ENCODE results near the gene NACC2.
A peak's percentile ranks its signal among the peaks of the same experiment; 100 is the strongest.

Gene NACC2

DNA sequence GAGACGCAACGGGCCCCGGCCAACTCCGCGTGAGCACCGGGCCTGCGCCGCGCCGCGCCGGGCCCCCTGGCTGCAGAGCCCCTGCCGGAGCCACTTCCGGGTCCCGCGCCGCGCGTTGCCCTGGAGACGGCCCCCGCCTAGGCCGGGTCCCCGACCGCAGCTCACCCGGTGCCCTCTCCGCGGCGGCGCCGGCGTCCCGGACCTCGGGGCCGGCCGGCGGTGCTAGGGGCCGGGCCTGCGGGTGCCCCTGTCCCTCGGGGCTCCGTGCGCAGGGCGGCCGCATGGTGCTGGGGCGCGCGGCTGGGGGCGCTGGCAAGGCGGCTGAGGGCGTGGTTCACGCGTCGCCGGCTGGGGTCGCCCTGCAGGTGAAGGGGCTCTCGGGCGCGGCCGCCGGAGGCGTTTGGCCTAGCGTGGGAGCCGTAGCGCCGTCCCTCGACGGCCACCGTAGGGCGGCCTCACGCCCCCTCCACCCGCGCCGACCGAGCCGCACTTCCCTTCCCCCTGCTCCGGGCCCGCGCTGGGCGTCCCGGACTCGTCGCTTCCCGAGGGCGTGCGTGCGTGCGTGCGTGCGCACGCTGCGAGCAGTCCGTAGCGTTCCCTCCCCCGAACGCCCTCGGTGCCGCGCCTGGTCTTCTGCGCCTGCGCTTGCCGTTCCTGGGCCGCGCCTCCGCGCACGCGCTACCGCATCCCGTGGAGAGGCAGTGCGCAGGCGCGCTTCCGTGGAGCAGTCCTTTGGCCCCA, 23.4 kb upstream of the NACC2 start, which contains the start of gene TMEM250 (continued):
- peak; percentile 90 for TF ChIP-seq ZBTB8A (tag by site-specific recombination; IDR thresholded peaks at IDR 0.05)
- TF ChIP-seq ZNF521 (tag by site-specific recombination; IDR thresholded peaks at IDR 0.05), result no peak
- TF ChIP-seq TRIM28 (IDR thresholded peaks at IDR 0.05; ENCODE audit: borderline replicate concordance, low read length), result no peak
- TF ChIP-seq, protein P1, sequence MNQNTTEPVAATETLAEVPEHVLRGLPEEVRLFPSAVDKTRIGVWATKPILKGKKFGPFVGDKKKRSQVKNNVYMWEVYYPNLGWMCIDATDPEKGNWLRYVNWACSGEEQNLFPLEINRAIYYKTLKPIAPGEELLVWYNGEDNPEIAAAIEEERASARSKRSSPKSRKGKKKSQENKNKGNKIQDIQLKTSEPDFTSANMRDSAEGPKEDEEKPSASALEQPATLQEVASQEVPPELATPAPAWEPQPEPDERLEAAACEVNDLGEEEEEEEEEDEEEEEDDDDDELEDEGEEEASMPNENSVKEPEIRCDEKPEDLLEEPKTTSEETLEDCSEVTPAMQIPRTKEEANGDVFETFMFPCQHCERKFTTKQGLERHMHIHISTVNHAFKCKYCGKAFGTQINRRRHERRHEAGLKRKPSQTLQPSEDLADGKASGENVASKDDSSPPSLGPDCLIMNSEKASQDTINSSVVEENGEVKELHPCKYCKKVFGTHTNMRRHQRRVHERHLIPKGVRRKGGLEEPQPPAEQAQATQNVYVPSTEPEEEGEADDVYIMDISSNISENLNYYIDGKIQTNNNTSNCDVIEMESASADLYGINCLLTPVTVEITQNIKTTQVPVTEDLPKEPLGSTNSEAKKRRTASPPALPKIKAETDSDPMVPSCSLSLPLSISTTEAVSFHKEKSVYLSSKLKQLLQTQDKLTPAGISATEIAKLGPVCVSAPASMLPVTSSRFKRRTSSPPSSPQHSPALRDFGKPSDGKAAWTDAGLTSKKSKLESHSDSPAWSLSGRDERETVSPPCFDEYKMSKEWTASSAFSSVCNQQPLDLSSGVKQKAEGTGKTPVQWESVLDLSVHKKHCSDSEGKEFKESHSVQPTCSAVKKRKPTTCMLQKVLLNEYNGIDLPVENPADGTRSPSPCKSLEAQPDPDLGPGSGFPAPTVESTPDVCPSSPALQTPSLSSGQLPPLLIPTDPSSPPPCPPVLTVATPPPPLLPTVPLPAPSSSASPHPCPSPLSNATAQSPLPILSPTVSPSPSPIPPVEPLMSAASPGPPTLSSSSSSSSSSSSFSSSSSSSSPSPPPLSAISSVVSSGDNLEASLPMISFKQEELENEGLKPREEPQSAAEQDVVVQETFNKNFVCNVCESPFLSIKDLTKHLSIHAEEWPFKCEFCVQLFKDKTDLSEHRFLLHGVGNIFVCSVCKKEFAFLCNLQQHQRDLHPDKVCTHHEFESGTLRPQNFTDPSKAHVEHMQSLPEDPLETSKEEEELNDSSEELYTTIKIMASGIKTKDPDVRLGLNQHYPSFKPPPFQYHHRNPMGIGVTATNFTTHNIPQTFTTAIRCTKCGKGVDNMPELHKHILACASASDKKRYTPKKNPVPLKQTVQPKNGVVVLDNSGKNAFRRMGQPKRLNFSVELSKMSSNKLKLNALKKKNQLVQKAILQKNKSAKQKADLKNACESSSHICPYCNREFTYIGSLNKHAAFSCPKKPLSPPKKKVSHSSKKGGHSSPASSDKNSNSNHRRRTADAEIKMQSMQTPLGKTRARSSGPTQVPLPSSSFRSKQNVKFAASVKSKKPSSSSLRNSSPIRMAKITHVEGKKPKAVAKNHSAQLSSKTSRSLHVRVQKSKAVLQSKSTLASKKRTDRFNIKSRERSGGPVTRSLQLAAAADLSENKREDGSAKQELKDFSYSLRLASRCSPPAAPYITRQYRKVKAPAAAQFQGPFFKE (tag by site-specific recombination; IDR thresholded peaks at IDR 0.05; ENCODE audit: borderline replicate concordance), result no peak
- no peak for TF ChIP-seq ZNF501 (tag by site-specific recombination; IDR thresholded peaks at IDR 0.05)
- TF ChIP-seq ZSCAN23 (tag by site-specific recombination; IDR thresholded peaks at IDR 0.05), result no peak
- no peak for TF ChIP-seq ZNF792 (tag by site-specific recombination; IDR thresholded peaks at IDR 0.05)
- TF ChIP-seq ZNF335 (tag by site-specific recombination; conservative IDR thresholded peaks at IDR 0.05), result no peak
- peak; percentile 64; the same call in 1 of the 2 replicates for TF ChIP-seq ZNF76 (tag by site-specific recombination; IDR thresholded peaks at IDR 0.05; ENCODE audit: borderline replicate concordance, low read depth)
- TF ChIP-seq, protein P2, sequence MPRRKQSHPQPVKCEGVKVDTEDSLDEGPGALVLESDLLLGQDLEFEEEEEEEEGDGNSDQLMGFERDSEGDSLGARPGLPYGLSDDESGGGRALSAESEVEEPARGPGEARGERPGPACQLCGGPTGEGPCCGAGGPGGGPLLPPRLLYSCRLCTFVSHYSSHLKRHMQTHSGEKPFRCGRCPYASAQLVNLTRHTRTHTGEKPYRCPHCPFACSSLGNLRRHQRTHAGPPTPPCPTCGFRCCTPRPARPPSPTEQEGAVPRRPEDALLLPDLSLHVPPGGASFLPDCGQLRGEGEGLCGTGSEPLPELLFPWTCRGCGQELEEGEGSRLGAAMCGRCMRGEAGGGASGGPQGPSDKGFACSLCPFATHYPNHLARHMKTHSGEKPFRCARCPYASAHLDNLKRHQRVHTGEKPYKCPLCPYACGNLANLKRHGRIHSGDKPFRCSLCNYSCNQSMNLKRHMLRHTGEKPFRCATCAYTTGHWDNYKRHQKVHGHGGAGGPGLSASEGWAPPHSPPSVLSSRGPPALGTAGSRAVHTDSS (tag by site-specific recombination; IDR thresholded peaks at IDR 0.05), result 0 out of 2 replicates have a peak, but pooled peaks have one; percentile 22
- TF ChIP-seq SCRT2 (tag by site-specific recombination; IDR thresholded peaks at IDR 0.05), result no peak
- TF ChIP-seq ZBTB7A (tag by site-specific recombination; IDR thresholded peaks at IDR 0.05; ENCODE audit: low read depth), result no peak
- no peak for TF ChIP-seq ZFP37 (tag by site-specific recombination; IDR thresholded peaks at IDR 0.05)
- TF ChIP-seq ZNF366 (tag by site-specific recombination; conservative IDR thresholded peaks at IDR 0.05), result no peak
- peak; percentile 78; the same call in 1 of the 2 replicates for TF ChIP-seq KLF8 (tag by site-specific recombination; IDR thresholded peaks at IDR 0.05)
- TF ChIP-seq ZNF791 (tag by site-specific recombination; IDR thresholded peaks at IDR 0.05), result no peak
- no peak for TF ChIP-seq ZNF391 (tag by site-specific recombination; IDR thresholded peaks at IDR 0.05; ENCODE audit: borderline replicate concordance, low read depth)
- no peak for TF ChIP-seq ZNF426 (tag by site-specific recombination; IDR thresholded peaks at IDR 0.05)
- TF ChIP-seq YY2 (tag by site-specific recombination; IDR thresholded peaks at IDR 0.05), result 0 out of 2 replicates have a peak, but pooled peaks have one; percentile 27
- TF ChIP-seq, protein P3, sequence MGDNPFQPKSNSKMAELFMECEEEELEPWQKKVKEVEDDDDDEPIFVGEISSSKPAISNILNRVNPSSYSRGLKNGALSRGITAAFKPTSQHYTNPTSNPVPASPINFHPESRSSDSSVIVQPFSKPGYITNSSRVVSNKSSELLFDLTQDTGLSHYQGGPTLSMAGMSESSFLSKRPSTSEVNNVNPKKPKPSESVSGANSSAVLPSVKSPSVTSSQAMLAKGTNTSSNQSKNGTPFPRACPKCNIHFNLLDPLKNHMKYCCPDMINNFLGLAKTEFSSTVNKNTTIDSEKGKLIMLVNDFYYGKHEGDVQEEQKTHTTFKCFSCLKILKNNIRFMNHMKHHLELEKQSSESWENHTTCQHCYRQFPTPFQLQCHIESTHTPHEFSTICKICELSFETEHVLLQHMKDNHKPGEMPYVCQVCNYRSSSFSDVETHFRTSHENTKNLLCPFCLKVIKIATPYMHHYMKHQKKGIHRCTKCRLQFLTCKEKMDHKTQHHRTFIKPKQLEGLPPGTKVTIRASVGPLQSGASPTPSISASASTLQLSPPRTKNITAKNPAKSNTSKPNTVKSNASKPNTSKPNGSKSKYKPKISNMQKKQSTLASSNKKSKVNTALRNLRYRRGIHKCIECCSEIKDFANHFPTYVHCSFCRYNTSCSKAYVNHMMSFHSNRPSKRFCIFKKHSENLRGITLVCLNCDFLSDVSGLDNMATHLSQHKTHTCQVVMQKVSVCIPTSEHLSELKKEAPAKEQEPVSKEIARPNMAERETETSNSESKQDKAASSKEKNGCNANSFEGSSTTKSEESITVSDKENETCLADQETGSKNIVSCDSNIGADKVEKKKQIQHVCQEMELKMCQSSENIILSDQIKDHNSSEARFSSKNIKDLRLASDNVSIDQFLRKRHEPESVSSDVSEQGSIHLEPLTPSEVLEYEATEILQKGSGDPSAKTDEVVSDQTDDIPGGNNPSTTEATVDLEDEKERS (tag by site-specific recombination; IDR thresholded peaks at IDR 0.05), result no peak
- no peak for TF ChIP-seq ZNF624 (tag by site-specific recombination; IDR thresholded peaks at IDR 0.05)
- no peak for TF ChIP-seq ZNF830 (tag by site-specific recombination; IDR thresholded peaks at IDR 0.05; ENCODE audit: low read depth)
- no peak for TF ChIP-seq ZNF121 (tag by site-specific recombination; IDR thresholded peaks at IDR 0.05)
- TF ChIP-seq, protein P4, sequence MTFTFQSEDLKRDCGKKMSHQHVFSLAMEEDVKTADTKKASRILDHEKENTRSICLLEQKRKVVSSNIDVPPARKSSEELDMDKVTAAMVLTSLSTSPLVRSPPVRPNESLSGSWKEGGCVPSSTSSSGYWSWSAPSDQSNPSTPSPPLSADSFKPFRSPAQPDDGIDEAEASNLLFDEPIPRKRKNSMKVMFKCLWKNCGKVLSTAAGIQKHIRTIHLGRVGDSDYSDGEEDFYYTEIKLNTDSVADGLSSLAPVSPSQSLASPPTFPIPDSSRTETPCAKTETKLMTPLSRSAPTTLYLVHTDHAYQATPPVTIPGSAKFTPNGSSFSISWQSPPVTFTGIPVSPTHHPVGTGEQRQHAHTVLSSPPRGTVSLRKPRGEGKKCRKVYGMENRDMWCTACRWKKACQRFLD (tag by site-specific recombination; IDR thresholded peaks at IDR 0.05), result no peak
- TF ChIP-seq, protein P5, sequence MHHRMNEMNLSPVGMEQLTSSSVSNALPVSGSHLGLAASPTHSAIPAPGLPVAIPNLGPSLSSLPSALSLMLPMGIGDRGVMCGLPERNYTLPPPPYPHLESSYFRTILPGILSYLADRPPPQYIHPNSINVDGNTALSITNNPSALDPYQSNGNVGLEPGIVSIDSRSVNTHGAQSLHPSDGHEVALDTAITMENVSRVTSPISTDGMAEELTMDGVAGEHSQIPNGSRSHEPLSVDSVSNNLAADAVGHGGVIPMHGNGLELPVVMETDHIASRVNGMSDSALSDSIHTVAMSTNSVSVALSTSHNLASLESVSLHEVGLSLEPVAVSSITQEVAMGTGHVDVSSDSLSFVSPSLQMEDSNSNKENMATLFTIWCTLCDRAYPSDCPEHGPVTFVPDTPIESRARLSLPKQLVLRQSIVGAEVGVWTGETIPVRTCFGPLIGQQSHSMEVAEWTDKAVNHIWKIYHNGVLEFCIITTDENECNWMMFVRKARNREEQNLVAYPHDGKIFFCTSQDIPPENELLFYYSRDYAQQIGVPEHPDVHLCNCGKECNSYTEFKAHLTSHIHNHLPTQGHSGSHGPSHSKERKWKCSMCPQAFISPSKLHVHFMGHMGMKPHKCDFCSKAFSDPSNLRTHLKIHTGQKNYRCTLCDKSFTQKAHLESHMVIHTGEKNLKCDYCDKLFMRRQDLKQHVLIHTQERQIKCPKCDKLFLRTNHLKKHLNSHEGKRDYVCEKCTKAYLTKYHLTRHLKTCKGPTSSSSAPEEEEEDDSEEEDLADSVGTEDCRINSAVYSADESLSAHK (tag by site-specific recombination; IDR thresholded peaks at IDR 0.05), result no peak

All from HEK293 (cell line).